GM21447 (cell line): ENCODE data around the gene SP1.
A peak's percentile ranks its signal among the peaks of the same experiment; 100 is the strongest.
"Not testable (repeated sequence)": the region's sequence is repeated elsewhere in the genome, so short reads cannot be mapped to it uniquely, and the experiment has no call there.

Source experiments
- ATAC-seq: cut with Tn5 transposase; IDR thresholded peaks from one replicate; pipeline ENCODE4 v1.9.1; 2021; ENCODE audit not compliant: unreplicated experiment

The SP1 gene

DNA sequence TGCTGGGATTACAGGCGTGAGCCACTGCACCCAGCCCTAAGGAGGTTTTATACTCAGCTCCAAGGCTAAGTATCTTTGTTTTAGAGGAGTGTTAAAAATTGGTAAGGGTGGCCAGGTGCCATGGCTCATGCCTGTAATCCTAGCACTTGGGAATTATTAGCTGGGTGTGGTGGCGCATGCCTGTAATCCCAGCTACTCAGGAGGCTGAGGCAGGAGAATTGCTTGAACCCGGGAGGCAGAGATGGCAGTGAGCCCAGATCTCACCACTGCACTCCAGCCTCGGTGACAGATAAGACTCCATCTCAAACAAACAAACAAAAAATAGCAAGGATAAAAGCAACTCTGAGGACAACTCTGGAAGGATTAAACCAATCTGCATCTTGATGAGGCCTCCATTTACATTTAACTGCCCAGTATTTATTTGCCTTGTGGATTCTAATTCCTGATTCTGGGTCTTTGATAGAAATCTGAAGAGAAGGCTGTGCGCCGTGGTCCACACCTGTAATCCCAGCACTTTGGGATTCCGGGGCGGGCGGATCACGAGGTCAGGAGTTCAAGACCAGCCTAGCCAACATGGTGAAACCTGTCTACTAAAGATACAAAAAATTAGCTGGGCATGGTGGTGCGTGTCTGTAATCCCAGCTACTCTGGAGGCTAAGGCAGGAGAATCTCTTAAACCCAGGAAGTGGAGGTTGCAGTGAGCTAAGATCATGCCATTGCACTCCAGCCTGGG lies 64.8 kb downstream of the SP1 start:
- not testable (repeated sequence) for ATAC-seq

DNA sequence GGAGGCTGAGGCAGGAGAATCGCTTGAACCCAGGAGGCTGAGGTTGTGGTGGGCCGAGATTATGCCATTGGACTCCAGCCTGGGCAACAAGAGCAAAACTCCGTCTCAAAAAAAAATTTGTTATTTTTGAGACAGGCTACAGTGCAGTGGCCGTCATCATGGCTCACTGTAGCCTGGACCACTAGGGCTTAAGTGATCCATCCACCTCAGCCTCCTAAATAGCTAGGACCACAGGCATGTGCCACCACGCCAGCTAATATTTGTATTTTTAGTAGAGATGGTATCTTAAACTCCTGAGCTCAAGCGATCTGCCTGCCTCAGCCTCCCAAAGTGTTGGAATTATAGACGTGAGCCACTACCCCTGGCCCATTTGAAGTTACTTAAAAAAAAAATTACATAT lies 71.0 kb downstream of the SP1 start:
- ATAC-seq: no peak

DNA sequence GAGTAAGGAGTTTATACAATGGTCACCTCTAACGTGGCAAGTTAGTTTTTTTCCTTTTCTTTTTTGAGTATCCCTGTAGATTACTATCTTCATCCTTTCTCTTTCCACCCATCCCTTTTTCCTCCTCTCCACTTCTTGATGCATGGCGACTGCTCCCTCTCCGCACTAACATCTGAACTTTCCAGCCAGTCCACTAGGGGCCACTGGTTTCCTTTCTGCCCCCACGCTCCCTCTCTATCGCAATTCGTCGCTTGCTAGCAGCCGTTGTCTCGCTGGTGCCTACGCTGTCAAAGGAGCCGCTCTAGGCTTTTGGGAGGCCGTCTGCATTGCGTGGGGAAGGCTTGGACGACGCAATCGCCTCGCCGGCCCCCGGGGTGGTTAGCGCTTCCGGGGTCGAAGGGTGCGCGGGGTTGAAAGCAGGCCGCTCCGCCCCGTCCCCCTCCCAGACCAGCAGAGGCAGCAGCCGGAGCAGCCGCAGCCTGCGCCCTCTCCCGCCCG lies 71.7 kb downstream of the SP1 start, which contains the start of gene PCBP2:
PCBP2 (plus strand) TSS at position 442 of the 498 bp plus-strand sequence. CDS start 2,699 bp downstream, outside the sequence.
- ATAC-seq: peak; percentile 97

DNA sequence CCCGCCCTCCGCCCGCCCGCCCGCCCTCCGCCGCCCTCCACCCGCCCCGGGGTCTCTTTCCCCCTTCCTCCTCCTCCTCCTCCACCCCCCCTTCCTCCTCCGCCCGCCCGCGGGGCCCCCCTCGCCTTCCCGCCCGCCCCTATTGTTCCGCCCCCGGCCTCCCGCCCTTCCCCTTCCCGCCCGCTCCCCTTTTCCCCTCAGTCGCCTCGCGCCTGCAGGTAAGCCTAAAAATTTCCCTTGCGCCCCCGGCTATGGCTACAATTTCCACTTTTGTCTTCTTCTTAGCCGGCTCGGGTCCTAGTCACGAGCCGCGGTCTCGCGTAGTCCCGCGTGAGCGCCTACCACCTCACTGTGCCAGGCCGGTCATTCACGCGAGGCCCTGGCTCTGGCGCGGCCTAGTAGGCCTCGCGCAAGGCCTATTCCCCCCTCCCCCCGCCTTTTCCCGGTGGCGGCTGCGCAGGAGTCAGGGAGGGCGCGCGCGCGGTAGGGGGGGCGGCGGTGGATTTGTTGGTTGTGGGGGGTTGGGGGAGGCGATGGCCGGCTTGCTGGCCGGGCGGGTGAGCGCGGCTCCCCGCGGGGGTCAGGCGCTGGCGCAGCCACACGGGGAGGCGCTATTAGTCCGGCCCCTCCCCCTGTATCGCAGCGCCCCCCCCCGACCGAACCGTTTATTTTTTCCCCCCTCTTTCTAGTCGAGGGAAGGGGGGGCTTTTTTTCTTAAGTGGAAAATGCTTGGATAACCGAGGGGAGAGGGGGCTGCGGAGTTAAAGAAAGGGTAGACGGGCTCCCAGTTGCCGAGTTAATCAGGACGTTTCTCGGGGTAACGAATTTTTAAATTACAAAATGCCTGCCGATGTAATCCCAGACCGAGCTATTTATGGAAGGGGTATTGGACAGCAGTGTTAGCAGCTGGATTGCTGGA lies 72.4 kb downstream of the SP1 start:
- ATAC-seq: peak; percentile 23

DNA sequence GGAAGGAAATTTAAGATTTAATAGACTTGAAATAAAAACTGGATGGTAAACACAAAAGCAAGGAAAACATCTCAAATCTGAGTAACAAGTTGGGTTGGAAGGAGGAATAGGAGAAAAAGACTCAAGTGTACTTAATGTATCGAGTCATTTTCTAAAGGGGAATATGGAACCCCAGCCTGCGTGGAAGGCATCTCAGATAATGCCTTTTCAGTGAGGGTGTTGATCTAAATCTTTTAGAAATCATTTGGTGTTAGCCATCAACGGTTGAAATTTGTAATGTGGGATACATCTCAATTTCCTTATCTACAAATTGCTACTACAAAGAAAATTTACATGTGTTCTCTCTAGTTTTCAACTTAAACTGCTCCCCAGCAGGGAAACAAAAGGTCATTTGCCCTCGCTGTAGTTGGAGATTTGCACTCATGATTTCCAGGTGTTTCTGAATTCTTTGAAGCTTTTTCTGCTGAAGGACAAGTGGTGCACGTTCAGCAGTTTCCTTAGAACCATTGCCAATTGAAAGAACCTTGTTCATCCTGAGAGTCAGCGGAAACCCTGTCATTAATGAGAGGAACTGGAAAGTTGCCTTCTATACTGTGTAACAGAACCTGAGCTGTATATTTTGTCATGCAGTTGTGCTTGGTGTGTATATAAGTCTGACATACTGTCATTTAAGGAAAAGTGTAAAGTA lies 74.1 kb downstream of the SP1 start:
- ATAC-seq: no peak

DNA sequence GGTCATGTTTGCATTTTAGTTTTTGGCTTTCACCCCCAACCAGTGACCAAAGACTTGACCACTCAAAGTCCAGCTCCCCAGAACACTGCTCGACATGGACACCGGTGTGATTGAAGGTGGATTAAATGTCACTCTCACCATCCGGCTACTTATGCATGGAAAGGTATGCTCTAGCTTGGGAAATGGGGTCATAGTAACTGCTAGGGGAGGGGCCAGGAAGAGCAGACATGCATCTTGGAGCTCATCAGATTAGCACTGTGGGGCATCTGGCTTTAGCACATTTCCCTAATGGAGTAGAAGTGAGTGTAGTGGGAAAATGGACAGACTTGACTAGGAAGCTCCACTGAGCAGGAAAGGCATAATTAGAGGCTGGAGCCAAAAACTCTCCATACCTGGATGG lies 74.7 kb downstream of the SP1 start:
- ATAC-seq: no peak

DNA sequence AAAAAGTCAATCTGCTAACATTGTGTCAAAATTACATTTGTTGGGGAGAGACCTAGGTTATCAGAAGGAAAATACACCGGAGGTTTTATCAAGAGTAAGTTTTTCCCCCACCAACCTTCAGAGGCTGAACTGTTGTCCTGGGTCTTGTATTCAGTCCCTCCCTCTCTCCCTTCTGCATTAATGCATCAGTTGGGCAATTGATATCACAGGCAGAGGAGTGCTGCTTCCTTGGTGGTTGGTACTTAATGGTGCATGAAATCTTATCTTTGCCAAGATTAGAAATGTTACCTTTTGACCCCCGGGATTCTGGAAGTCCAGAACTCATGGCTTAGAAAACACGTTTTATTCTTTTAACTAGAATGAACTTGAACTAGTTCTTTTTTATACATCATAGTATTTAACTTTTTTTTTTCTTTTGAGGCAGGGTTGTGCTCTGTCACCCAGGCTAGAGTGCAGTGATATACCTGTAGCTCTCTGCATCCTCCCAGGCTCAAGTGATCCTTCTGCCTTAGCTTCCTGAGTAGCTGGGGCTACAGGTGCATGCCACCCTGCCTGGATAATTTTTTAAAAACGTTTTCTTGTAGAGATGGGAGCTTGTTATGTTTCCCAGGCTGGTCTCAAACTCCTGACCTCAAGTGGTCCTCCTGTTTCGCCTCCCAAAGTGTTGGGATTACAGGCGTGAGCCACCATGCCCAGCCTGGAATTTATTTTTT lies 76.8 kb downstream of the SP1 start:
- no peak for ATAC-seq

DNA sequence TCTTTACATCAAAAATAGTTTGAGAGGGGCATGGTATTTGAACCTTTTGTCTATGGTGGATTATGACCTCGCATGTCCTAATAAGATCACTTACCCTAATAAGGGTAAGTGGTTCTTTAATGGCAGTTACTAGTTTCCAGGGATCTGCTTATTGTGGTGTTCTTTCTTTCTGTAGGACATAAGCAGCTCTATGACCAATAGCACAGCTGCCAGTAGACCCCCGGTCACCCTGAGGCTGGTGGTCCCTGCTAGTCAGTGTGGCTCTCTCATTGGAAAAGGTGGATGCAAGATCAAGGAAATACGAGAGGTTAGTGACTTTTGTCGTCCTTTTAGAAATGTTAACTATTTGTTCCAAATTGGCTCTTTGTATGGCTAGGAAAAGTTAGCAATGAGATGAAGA lies 79.1 kb downstream of the SP1 start:
- no peak for ATAC-seq

DNA sequence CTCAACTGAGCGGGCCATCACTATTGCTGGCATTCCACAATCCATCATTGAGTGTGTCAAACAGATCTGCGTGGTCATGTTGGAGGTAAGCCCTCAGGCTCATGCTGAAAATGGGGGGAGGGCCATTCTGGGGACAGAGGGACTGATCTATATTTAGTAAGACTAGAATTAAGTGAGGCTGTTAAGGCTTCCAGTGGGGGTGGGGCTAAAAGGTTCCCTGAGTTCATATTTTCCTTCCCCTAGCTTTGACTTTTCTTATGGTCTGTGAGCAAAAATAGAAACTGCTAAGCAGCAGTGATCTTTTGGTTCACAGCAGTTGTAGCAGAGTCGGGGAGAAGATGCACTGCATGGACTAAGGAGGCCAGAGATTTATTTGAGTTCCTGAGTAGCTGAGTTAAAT lies 81.1 kb downstream of the SP1 start:
- no peak for ATAC-seq

DNA sequence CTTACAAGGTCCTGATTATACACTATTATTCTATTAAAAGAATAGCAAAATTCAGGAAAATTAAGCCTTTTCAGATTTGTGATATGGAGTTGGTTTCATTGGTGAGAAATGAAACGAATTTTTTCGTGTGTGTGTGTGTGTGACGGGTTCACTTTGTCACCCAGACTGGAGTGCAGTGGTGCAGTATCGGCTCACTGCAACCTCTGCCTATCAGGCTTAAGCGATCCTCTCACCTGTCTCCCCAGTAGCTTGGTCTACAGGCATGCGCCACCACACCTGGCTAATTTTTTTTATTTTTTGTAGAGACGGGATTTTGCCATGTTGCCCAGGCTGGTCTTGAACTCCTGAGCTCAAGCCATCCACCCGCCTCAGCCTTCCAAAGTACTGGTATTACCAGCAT lies 81.6 kb downstream of the SP1 start:
- ATAC-seq: no peak

DNA sequence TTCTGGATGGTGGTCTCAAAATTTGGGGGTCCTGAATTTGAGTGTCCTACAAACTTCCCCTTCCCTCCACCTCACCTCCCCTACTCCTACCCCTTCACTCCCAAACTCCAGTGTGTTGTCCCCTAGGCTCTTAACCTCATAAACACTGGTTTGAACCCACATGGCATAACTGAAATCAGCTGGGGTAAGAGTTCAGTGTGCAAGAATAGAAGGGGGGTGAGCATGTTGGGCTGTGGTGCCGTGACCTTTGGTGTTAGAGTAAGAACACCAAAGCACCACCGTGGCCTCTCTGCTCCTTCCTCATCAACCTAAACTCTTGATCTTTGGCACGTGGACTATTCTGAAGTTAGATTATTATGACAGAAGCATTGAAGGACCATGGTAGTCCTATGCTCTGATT lies 83.0 kb downstream of the SP1 start:
- no peak for ATAC-seq

DNA sequence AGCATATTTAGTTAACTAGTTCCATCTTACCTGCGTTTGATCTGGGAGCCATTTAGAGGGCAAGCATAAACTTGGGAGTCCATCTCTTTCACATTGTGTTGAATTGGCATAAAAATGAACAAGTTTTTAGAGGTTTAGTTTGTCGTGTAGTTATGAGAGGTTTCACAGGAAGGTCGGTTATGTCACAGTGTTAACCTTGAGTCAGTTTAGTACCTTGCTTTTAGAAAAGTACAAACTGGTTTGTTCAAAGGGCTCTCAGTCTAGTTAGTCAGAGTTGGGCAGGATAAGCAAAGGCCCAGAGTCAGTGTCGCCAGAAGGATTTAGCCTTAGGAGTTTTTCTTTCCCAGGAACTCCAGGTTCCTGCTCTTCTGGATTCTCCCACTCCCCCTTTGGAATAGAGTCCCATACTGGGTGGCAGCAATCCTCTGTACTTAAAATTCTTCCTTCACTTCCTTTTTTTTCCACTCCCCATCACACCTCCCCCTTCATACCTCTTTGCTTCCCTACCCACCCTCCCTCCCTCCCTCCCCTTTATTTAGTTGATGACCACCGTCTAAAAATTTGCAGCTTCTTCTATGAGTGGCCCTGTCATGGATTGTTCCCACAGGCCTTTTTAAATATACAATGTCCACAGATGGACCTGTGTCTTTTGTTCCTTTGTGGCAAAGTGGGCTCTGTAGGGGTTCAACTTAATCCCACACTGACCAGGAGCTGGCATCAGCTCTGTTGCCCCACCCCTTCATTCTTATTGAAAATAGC lies 84.0 kb downstream of the SP1 start:
- ATAC-seq: no peak

DNA sequence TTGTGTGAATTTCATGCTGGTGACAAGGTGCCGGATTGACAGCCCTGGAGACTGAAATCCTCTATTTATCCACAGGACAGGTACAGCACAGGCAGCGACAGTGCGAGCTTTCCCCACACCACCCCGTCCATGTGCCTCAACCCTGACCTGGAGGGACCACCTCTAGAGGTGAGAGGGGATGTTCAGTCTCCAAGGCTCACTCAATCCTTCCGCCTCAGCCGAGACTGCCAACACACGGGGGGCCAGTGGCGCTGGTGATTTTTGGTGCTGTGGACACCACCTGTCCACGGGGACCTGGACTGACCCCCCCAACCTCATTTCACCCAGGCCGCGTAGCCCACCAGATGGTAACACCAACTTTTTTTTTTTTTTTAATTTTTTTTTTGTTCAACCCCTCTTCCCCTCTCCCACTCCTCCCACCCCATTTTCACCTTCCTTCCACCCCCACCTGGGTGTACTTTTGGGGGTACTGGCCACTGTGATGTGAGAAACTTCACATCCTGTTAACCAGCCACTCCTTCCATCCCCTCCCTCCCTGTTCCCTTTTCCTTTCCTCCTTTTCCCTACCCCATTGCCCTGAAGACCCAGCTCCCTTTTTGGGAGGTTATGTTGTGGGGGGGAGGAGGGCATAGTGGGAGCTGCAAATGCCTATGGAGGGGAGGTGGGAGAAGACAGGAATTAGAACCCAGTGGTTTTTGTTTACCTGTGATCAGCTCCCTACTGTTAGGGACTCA lies 84.9 kb downstream of the SP1 start:
- ATAC-seq: no peak

DNA sequence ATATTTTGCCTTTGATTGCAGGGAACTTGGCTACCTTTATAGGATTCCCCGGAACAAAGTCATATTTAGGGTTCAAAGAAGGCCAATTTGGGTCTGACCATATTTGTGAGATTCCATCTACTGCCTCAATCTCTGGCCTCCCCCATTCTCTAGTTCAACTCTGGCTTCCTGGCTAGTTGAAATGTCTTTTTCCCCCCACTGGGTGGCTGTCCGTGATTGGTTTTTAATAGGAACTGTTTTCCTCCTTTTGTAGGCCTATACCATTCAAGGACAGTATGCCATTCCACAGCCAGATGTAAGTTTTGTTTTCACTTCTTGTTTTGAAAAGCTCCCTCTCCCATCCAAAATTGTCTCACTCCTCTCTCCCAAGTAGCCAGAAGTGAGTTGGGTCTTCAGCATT lies 85.7 kb downstream of the SP1 start:
- ATAC-seq: no peak
